GM18511 (cell line): ENCODE data around the gene CREG2.
"Not testable (repeated sequence)": the region's sequence is repeated elsewhere in the genome, so short reads cannot be mapped to it uniquely, and the experiment has no call there.

Experiments
- ATAC-seq: cut with Tn5 transposase; IDR thresholded peaks from one replicate; pipeline ENCODE4 v1.9.1; 2021; ENCODE audit warnings: mild to moderate bottlenecking, moderate library complexity; ENCODE audit not compliant: unreplicated experiment

CREG2 gene

DNA sequence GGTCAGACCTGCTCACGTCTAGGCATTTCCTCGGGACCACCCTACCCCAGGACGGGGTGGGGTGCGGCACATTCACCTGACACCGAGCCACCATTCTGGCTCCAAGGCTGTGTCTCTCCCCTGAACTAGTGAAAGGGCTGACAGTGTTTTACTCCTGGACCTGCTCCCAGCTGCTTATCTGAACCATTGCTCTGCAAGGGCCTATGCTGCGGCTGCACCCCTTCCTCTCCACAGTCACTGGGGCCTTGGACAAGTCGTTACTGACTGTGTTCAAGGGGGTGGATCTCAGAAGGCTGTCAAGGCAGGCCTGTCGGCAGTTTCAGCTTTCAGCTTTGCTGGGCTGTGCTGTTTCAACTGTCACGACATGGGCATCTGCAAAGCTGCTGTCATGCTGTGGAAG, 11.7 kb downstream of the CREG2 start:
- ATAC-seq = no peak

DNA sequence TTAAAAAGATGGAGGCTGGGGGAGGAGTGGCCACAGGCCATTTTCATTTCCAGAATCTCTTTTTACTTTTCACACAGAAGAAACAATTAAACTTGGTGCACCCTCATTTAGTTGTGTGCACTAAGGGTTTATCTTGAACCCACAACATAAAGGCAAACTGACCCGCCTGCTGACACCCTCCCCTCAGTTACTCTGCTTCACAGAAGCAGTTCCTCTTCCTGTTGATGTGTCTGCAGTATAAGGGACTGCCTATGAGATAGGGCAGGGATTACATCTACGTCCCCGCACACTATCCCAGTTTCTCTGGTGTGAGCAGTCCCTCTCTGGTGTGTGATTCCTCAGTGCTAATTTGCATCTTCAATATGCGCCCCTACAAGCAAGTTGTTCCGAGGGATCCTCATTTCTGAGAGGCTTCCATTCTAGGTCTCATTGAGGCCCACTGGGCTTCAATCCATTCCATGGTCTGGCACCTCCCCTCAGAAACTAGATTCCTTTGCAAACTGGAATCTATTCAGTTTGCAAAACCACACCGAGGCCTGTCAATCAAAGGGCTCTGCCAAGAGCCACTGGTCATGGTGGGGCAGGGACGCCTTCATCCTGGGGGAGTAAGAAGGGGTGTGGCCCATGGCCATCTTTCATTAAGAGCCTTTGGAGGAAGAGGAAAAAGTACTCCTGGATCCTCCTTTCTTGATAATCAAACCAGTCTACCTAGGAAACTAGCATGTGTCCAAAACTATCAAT, 12.3 kb downstream of the CREG2 start:
- no peak for ATAC-seq

DNA sequence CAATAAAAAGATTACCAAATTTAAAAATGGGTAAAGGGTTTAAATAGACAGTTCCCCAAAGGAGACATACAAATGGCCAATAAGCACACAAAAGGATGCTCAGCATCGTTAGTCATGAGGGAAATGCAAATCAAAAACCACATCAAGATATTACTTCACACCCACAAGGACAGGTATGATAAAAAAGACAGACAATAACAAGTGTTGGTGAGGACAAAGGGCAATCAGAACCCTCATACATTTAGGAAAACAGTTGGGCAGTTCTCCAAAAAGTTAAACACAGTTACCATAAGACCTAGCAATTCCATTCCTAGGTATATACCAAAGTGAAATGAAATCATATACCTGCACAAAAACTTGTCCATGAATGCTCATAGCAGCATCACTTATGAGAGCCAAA, 14.5 kb downstream of the CREG2 start:
- ATAC-seq = no peak

DNA sequence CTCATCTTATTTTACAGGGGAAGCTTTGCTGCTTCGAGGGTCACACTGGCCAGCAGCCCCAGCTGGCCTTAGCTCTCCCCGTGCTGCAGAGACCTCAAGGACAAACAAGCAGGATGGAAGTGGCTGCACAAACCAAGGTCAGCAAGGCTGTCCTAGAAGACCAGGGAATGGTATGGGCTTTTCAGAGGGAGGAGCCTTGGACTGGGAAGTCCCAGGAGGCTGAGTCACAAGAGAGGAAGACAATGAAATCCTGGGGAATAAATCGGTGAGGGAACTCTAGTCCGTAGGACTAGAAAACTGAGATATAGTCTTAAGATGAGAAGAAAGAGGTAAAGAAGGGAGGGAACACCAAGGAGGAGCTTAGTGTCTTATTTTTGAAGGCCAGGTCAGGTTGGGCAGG, 15.7 kb downstream of the CREG2 start:
- no peak for ATAC-seq

DNA sequence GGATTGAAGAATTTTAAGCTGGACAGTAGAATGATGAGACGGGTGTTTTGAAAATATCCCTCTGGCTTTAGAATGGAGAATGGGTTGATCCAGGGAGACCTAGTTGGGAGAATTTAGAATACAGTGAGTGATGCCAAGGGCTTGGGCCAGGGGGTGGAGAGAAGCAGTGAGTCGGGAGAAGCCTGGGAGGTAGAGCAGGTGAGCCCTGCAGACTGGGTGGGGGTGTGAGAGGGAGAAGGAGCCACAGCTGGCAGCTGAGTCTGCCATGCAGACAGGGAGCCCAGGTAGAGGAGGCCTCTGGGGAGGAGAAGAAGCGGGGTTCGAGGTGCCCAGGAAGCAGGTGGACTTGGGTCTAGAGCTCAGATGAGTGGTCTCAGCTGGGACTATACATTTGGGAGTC, 18.2 kb downstream of the CREG2 start:
- ATAC-seq = no peak

DNA sequence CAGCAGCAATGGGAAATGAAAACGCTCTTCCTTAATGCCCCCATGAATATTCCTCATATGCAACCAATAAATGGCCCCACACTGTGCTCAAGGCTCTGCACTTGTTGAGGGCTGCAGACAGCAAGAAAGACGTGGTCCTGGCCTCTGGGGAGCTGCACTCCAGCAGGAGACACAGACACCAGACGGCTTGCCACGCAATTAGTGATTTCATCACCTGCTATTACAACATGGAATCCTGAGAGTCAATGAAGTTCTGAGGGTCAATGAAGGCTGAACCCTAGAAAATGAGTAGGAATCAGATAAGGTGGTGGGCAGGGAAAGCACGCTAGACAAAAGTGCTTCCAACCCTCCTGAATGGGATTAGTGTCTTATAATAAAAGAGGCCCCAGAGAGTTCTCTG, 18.9 kb downstream of the CREG2 start:
- no peak for ATAC-seq

DNA sequence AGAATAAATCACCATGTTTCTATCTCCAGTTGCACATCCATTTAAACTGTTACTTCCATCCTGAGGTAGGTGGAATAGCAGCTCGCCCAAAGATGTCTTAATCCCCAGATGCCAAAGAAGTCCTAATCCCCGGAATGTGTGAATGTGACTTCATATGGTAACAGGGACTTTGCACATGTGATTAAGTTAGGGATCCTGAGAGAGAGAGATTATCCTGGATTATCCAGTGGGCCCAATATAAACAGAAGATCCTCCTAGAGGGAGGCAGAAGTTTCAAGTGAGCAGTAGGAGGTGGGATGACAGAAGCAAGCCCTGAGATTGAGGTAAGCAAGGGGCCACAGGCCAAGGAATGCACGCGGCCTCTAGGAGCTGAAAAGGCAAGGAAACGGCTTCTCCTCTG, 19.8 kb downstream of the CREG2 start:
- no peak for ATAC-seq

DNA sequence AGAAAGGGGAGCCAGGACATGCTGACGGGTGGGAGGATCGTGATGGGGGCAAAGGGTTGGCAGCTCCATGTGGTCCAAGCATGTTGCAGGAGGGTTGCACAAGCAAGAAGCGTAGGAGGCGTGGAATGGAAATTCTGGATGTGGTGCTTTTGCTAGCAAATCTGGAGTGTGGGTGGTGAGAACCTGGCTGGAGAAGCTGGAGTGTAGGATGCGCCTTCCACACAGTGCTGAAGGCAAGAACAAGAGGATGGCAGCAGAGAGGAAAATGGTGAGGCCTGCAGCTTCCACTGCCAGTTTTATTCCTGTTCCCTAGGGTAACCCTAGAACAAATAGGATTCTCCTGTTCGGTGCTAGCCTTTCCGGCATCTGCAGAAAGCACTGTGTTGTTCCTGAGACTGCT, 22.4 kb downstream of the CREG2 start:
- no peak for ATAC-seq

DNA sequence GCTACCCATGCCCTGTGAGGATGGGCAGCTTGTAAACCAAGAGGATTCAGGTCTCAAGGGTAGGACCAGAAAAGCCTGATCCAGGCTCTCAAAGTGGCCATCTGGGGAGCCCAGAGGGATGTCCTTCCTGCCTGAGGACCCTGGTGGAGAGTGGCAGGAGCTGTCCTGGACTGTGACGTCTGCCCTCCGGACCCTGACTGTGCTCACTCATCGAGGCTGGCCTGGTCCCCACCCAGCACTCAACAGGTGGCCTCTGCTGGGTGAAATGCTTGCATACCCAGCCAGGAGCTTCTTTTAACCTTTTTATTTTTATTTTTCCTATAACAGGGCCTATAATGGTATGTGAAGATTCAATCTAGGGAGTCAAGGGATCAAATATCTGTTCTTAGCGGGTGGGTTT, 24.5 kb downstream of the CREG2 start:
- no peak for ATAC-seq

DNA sequence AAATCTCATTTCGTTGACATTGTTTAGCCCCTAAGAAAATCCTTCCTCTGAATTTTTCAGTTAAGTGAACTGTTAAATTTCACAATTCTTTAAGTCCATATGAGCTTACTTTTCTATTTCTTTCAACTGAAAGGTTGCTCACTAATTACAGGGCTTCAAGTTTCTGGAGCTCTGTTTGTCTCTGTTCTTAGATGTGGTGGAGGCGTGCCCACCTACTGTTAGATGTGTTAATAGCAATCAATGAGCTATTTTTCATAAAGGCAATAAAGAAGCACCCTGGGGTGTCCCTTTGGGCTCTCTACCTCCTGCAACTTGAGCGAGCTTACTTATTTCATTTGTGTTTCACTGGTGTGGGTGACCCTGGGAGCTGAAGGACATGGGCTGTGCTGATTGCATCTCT, 25.0 kb downstream of the CREG2 start:
- ATAC-seq = no peak

DNA sequence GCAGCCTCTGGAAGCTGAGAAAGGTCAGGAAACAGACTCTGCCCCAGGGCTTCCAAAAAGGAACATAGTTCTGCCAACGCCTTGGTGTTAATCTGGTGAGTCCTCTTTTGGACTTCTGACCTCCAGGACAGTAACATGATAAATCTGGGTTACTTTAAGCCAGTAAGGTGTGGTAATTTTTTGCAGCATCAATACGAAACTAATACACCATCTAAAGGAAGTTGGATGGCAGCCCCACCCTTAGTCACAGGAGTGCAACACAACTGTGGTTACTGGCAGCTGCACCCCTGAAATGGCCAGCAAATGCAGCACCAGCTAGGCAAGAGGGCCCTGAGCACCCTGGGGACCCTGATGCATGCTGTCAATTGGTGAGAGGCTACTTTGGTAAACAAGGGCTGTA, 25.8 kb downstream of the CREG2 start:
- no peak for ATAC-seq

DNA sequence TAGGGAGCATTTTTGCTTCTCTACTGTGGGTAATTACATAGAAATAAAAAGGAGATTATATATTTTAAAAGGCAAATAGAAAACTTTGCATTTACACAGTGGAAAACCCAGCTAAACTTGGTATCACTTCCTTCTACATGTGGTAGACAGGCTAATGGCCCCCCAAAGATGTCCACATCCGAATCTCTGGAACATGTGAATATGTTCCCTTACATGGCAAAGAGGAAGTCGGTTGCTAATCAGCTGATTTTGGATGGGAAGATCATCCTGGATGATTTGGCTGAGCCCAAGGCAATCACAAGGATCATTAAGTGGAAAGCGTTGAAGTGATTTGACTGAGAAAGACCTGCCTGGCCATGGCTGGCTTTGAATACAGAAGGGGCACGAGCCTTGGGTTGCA, 26.2 kb downstream of the CREG2 start:
- ATAC-seq = no peak

DNA sequence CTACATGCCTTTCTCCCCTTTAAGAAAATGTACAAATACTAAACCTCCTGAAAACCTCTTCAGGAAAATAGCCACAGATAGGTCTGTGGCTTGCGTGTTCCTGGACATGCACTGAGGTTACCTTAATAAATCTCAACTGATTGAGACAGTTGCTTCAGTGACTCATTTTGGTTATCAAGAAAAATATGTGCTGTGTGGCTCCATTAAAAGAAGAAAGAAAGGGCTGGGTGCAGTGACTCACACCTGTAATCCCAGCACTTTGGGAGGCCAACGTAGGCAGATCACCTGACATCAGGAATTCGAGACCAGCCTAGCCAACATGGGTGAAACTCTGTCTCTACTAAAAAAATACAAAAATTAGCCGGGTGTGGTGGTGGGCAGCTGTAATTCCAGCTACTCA, 27.1 kb downstream of the CREG2 start:
- ATAC-seq = no peak

DNA sequence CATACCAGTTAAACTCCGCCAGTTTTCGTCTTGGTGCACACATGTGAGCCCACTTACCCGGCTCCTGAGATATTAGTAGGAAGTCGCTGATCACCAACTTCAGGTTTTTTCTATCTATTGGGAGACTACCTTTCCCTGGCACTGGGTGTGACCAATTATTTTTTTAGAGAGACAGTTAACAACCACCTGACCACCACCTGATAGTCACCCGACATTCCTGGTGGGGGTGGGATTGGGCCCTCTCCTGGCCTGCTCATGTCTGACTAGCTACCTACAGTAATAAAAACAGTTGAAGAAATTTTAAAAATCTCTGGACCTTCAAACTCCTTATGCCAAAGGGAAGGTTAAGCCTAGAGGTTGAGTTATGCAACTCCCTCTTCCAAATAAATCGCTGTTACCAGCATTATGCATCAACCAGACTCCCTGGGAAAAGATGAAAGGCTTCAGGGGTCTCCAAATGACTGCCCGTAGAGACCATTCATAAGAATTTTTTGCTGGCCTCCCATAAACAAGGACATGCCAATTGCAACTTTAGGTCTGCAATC, 27.8 kb downstream of the CREG2 start:
- ATAC-seq = no peak

DNA sequence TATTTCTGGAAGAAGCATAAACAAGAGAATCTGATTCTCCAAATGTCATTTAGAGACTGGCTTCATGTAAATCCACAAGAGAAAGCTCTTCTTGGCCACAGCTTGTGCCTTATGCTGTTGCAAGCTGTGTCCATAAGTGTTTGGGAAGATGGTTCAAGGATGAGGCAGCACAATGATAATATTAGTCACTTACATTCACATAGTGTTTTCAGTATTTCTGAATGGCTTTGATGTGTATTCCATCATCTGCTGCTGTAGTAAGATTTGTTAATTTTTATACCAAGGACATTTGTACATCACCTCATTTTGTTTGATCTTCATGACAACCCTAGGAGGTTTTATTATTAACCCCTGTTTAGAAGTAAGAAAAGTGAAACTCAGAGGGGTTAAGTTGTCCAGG, 29.9 kb downstream of the CREG2 start:
- ATAC-seq = no peak

DNA sequence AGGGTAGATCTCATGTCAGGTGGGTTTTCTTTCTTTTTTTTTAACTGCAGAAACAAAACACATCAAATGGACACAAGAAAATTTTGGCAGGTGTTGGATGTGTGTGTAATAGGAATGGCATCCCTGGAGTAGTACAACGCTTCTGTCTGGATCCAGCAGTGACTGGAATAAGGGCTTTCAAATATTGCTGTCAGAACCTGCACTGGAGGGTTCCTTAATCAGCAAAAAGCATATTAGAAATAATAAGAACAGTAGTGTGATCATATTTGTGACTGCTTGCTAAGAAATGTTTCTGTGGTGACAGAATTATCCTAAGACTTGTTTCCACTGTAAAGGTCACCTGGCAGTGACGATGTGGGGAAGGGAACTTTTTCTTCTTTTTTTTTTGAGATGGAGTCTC, 30.8 kb downstream of the CREG2 start:
- ATAC-seq = no peak

DNA sequence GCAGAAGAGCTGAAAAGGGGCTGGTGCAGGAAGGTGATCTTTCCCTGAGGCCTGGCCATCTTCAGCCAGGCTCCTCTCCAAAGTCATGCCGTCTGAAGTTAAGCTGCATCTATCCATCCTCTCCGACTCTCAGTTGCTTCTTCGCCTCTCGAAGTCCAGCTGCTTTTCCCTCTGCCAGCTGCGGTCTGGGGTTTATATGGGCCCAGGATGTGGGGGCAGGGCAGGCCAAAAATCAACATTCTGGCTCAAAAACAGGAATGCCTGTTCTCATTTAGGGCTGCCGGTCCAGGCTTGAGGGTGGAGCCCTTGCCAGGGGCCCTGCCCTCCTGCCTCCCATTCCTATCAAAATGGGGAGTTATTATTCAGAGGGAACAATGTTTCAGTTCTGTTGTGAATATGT, 31.2 kb downstream of the CREG2 start:
- ATAC-seq = no peak

DNA sequence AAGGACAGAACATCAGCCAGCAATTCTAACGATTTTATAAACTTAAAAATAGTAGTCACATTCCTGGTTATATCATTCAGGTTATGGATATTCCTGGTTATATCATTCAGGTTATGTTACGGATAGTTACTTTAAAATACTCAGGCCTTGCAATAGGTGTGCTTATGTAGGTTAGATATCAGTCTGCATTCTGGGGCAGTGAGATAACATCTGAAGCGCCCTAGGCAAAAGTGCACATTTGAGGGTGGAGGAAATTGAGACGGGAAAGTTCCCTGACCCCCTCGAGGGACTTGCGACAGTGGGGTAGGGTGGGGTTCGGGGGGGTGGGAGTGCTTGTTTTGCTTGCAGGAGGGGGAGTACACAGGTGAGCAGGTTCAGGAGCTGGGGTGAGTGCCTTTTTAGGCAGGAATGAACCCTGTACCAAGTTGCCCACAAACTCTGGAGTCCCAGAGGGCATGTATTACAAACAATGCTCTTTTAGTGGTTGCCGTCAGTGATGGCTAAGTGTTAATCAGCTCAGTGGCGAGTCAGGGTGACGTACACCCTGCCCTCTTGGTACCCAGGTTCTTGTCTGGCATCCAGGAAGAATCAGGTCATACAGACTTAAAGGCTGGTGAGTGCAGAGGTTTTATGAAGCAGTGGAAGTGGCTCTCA, 31.8 kb downstream of the CREG2 start:
- no peak for ATAC-seq

DNA sequence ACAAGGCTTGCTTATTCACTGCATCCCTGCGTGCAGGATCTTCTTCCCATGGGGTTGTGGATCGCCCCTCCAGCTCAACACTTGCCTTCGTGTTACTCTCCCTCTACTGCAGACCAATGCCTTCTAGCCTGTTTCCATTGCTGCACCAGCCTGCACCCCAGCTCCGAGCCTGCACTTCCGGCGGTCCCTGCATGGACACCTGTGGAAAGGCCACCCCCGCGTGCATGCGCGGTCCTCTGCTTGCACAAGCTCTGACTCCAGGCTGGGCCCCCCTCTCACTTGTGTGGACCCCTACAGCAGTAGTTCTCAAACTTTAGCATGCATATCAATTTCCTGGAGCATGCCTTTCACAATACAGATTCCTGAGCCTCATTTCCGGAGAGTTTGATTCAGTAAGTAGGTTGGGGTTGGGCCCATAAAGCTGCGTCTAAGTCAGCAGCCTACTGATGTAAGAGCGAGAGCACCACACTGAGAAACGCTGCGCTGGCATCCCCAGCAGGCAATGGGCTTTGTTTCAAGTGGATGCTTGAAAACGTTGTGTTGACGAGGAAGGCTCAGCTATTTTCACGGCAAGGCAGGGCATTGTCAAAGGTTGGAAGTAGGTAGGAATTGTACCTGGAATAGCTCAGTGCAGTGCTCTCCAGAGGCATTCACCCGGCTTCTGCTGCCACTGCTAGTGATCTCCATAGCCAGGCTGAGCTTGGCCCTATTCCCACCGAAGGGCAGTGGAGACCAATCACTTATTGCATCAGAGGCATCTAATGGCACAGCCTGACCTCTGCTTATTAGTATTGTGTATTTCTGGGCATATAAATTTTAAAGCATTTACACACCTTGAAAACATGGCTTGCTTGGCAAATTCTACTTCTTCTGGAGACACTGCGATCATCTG, 32.6 kb downstream of the CREG2 start:
- no peak for ATAC-seq

DNA sequence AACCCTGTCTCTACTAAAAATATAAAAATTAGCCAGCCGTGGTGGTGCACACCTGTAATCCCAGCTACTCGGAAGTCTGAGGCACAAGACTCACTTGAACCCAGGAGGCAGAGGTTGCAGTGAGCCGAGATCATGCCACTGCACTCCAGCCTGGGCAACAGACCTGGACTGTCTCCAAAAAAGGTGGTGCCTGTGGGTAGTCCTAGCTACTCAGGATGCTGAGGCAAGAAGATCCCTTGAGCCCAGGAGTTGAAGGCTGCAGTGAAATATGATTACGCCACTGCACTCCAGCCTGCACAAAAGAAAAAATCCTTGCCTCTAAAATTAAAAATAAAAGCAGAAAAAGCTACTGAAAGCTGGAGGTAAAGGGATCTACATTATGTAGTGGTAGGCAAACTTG, 34.7 kb downstream of the CREG2 start:
- ATAC-seq = not testable (repeated sequence)

DNA sequence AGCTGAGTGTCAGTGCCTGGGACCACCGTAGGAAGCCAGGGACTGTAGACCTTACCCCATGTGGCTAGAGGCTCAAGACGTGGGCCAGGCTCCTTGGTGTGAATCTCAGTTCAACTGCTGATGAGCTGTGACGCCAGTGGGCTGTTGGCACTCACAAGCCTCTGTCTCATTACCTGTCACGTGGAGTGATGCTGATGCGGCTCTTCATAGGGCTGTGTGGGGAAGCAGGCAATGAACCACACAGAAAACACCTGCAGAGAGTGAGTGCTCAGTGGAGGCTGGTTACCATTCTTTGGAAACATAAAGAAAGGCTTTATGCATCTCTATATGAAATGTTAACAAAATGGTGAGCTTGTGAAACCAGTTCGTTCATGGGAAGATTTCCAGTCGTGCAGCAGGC, 36.1 kb downstream of the CREG2 start:
- no peak for ATAC-seq
